SIG-M5 treated with dmso at 0.1 percent for 504 hours (cell line): ENCODE measurements around the gene VGLL4.
A peak's percentile ranks its signal among the peaks of the same experiment; 100 is the strongest.

ENCODE experiments used
- DNase-seq: peaks from one replicate; lab custom pipeline; 2025; ENCODE audit not compliant: unreplicated experiment; lab: John Stamatoyannopoulos, UW

VGLL4 gene

DNA sequence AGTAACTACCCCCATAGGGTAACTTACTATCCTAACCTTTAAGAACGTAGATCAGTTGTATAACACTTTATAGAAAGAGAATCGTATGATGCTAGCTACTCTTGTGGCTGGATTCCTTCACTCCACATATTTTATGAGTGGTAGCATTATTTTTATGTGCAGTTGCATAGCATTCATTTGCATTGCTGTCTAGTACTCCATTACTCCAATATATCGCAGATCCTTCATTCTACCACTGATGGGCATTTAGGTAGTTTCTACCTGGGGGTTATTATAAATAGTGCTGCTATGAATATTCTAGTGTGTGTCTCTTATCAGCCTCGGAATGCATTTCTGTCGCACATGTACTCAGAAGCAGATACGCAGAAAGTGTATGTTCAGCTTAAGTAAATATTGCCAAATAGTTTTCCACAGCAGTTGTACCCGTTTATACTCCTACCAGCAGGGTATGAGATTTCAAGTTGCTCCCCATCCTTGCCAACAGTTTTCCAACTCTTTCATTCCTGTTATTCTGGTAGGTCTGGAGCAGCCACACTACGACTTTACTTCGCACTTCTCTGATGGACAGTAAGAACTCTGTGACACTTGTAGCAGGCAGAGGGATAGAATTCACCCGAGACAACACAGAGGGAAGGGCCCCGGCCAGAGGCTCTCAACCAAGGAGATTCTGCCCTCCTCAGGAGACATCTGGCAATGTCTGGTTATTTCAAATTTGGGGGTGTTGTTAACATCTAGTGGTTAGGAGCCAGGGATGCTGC lies 9.8 kb upstream of the VGLL4 start:
- no peak for DNase-seq

- DNase-seq, result peak; percentile 49
These were observed 8.2 kb upstream of the VGLL4 start for GRCh38 chr3:11651900-11652299.

DNA sequence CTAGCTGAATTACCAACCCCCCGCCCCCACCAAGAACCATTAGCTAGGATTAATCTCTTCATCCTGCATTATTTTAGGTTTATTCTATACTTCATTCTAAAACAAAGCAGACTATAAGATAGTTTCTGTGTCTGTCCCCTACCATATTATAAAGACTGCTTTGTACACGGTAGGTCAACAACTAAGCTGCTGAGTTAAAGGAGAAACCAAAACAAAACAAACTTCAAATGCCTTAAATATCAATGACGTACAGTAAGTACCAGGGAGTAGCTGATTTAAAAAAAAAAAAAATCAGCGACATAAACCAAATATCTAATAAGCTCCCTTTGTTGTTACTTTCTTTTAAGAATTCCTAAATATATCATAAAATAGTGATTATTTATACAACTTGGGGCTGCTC lies 7.8 kb upstream of the VGLL4 start:
- no peak for DNase-seq

DNA sequence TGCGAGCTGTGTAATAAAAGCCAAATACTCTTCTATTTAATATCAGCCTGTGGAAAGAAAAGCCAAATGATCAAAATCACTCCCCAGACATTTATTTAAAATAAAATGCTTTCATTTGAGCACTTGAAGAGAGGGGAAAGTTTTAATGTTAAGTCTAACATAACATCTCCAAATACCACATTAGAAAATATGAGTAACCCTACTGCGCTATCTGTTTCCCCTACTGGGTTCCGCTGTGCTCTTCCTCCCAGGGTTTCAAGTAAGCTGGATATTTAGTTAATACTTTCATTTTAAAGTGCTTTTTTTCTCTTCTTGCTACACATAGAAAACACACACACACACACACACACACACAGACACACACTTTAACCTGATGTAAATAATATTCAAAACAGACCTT lies 6.7 kb upstream of the VGLL4 start:
- no peak for DNase-seq

DNA sequence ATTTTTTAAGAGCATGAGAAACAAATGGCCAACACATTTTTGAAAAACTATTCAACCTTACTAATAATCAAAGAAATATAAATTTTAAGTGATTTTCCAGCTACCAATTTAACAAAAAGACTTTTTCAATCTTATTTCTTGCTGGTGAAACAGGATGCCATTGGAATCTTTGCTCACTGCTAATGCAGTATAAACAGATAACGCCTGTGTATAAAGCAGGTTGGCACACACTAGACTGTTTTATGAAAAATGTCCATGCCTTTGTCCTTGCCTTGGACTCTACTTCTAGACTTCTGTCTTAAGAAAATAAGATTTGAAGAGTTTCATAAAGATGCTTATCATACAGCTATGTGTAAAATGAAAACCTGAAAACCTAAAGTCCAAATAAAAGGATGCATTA lies 5.0 kb upstream of the VGLL4 start:
- DNase-seq, result no peak

DNA sequence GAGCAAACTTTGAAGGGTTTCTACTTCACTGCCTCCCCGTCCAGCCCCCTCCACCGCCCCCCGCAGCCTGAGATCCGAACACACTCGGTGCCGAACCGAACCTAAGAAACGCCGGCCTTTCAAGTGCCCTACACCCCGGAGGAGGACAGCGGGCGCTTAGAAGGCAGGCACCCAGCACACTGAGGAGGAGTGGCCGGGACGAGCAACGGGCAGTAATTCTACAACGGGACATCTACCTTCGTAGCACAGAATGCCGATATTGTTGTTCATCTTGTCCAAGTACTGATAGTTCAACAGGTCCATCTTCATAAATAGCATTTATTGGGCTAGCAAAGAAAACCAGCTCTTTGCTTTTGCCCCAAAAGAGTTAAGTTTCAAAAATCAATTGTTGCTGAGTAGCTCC lies 513 bp downstream of the VGLL4 start:
- DNase-seq, result peak; percentile 47

- peak; percentile 94 for DNase-seq
These were observed 1.1 kb downstream of the VGLL4 start for GRCh38 chr3:11642431-11643191.

GRCh38 chr3:11641683-11642430 lies 1.9 kb downstream of the VGLL4 start:
- peak; percentile 30 for DNase-seq

- DNase-seq, result no peak
These were observed 2.4 kb downstream of the VGLL4 start for GRCh38 chr3:11641316-11641682.

DNA sequence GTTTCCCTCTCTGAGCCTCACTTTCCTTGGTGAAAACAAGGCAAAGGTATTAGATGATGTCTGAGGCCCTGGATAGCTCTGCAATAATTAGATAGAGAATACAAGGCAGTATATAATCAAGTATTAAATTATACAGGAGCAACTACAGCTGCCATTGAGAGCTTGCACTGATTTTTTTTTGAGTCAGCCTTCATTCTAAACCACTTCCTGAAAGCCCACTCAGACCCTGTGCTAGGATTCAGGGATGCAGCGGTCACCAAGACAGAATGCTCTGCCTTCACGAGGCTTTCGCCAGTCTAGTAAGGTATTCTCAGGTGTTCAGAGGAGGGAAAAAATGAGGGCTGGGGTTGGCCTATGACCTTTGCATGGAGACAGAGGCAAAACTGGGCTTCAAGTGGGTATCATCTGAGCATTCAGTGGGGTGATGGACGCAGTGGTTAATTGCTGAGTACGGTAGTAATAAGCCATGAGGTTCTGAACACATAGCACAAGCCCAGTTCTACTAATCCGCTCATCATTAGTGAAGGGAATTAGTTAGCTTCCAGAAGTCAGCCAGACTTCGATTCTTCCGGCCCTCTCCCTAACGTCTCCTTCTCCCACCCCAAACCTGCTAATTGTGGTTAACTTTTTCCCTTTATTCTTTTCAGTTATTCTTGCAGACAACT lies 3.6 kb downstream of the VGLL4 start:
- DNase-seq, result no peak

GRCh38 chr3:11638495-11639358 lies 5.0 kb downstream of the VGLL4 start:
- no peak for DNase-seq

GRCh38 chr3:11637901-11638458 lies 5.7 kb downstream of the VGLL4 start:
- DNase-seq, result no peak

GRCh38 chr3:11636394-11636770 lies 7.3 kb downstream of the VGLL4 start:
- no peak for DNase-seq

GRCh38 chr3:11635680-11636393 lies 7.9 kb downstream of the VGLL4 start:
- no peak for DNase-seq

GRCh38 chr3:11634974-11635612 lies 8.6 kb downstream of the VGLL4 start:
- no peak for DNase-seq

- DNase-seq, result no peak
These were observed 9.6 kb downstream of the VGLL4 start for GRCh38 chr3:11634081-11634635.

GRCh38 chr3:11632966-11633365 lies 10.7 kb downstream of the VGLL4 start:
- DNase-seq, result no peak

- no peak for DNase-seq
These were observed 11.2 kb downstream of the VGLL4 start for GRCh38 chr3:11632564-11632963.

DNA sequence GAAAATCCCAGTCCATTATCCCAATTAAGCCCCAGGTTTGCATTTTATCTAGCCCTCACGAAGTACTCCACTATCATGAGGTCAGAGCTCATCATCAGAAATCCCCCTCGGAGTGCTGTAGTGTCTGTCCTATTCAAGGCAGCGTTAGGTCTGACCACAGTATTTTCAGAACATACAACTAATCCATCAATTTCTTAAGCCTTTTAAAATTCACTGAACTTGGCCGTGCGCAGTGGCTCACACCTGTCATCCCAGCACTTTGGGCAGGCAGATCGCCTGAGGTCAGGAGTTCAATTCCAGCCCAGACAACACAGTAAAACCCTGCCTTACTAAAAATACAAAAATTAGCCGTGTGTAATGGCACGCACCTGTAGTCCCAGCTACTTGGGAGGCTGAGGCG lies 11.9 kb downstream of the VGLL4 start:
- no peak for DNase-seq
